Osteocyte (in vitro differentiated cells): ENCODE measurements around the gene MAGEA1. TPM values are rescaled to one million over a fixed set of nuclear protein-coding genes. Genes with fewer than 3 reads are reported as not detected.

ENCODE experiments used
- DNase-seq: peaks from one replicate; pipeline ENCODE4 v3.0.0; 2021; ENCODE audit warnings: mixed read lengths; ENCODE audit not compliant: unreplicated experiment; ENCODE audit errors: extremely low spot score
- H3K27ac Mint-ChIP-seq: one replicate; pipeline ENCODE4 v1.8.0; 2021; ENCODE audit warnings: mild to moderate bottlenecking, mixed read lengths; ENCODE audit not compliant: unreplicated experiment
- H3K27me3 Mint-ChIP-seq: one replicate; pipeline ENCODE4 v1.8.0; 2021; ENCODE audit warnings: mixed read lengths; ENCODE audit not compliant: unreplicated experiment
- H3K36me3 Mint-ChIP-seq: one replicate; pipeline ENCODE4 v1.8.0; 2021; ENCODE audit warnings: mixed read lengths; ENCODE audit not compliant: unreplicated experiment
- H3K4me1 Mint-ChIP-seq: one replicate; pipeline ENCODE4 v1.8.0; 2021; ENCODE audit warnings: mixed read lengths; ENCODE audit not compliant: unreplicated experiment
- H3K4me3 Mint-ChIP-seq: one replicate; pipeline ENCODE4 v1.8.0; 2021; ENCODE audit warnings: mild to moderate bottlenecking, moderate library complexity, mixed read lengths; ENCODE audit not compliant: unreplicated experiment
- H3K9me3 Mint-ChIP-seq: one replicate; pipeline ENCODE4 v1.8.0; 2021; ENCODE audit warnings: mixed read lengths; ENCODE audit not compliant: unreplicated experiment
- total RNA-seq: library from RNA; stranded (reverse); gene quantifications from 2 replicates; pipeline ENCODE4 v1.2.1, GENCODE V29; 2021
- TF ChIP-seq, protein P1 (sequence below): fragments of 200-600 bp; sonication (generic); IDR thresholded peaks from 2 replicates; pipeline ENCODE4 v1.5.0; 2021; ENCODE audit warnings: antibody characterized with exemption, mild to moderate bottlenecking, moderate library complexity

The MAGEA1 gene
- total RNA-seq, 1 donor from 2014 or later = not detected

- H3K4me3 Mint-ChIP-seq = no peak overlapping the region
- H3K36me3 Mint-ChIP-seq = no peaks in the 10 kb centered on the region
- no peak overlapping the region for H3K27ac Mint-ChIP-seq
- H3K4me1 Mint-ChIP-seq = no peaks in the 10 kb centered on the region
- H3K9me3 Mint-ChIP-seq = peaks cover 11% of the 10 kb centered on the region
- TF ChIP-seq, protein P1, sequence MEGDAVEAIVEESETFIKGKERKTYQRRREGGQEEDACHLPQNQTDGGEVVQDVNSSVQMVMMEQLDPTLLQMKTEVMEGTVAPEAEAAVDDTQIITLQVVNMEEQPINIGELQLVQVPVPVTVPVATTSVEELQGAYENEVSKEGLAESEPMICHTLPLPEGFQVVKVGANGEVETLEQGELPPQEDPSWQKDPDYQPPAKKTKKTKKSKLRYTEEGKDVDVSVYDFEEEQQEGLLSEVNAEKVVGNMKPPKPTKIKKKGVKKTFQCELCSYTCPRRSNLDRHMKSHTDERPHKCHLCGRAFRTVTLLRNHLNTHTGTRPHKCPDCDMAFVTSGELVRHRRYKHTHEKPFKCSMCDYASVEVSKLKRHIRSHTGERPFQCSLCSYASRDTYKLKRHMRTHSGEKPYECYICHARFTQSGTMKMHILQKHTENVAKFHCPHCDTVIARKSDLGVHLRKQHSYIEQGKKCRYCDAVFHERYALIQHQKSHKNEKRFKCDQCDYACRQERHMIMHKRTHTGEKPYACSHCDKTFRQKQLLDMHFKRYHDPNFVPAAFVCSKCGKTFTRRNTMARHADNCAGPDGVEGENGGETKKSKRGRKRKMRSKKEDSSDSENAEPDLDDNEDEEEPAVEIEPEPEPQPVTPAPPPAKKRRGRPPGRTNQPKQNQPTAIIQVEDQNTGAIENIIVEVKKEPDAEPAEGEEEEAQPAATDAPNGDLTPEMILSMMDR = no peak
- peaks cover 2% of the 10 kb centered on the region for H3K27me3 Mint-ChIP-seq
- no peak for DNase-seq
Observed at GRCh38 chrX:153200462-153200861, 21.4 kb downstream of the MAGEA1 start.

DNA sequence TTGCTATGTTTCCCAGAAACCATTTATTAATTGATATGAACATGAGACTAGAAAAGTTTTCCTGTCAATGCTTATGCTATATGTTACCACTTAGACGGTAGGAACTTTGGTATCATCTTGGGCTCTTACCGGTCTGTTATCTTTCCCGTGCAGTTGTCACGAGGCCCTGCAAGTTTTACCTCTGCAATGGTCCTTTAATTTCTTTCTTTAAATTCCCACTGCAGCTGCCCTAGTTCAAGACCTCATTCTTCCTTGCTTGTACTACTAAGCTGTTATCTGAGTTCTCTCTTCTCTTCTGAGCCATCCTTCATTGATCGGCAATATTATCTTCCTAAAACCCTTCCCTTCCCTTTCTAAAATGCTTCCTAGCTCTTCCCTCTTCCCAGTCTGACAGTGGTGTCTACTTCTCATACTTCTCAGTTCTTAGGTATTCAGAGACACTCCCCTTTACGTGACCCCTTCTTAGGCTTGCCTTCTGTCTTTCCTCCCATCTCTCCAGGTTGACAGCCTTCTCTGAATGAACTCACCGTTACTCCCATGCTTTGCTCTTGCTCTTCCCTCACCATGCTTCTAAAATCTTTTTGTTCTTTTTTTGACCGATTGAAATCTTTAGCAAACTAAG lies 27.5 kb downstream of the MAGEA1 start:
- no peak overlapping the region for H3K4me3 Mint-ChIP-seq
- no peak for DNase-seq
- no peaks in the 10 kb centered on the region for H3K4me1 Mint-ChIP-seq
- H3K27me3 Mint-ChIP-seq = peaks cover 2% of the 10 kb centered on the region
- H3K9me3 Mint-ChIP-seq = peaks cover 16% of the 10 kb centered on the region
- H3K27ac Mint-ChIP-seq = no peak overlapping the region
- no peaks in the 10 kb centered on the region for H3K36me3 Mint-ChIP-seq
- TF ChIP-seq, protein P1 = no peak

DNA sequence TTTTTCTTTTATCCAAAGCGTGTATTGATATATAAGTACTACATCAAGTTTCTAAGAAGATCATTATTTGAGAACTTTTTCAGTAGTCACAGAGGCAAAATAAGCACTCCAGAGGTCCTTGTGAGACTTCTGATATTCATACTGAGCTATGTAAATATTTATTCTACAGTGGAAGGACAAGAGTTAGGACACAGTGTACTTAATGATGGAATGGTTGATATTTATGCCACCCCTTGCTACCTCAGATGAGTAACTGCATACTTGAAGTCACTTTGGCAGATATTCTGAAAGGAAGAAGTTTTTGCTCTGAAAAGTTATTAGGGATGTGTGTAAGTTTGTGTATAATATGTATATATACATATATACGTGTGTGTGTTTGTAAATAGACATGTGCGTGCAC lies 30.3 kb downstream of the MAGEA1 start:
- Mint-ChIP-seq H3K27ac (no peak overlapping the region), H3K9me3 (peaks cover 26% of the 10 kb centered on the region), H3K4me3 (no peak overlapping the region), H3K27me3 (peaks cover 2% of the 10 kb centered on the region), H3K4me1 (no peaks in the 10 kb centered on the region), H3K36me3 (no peaks in the 10 kb centered on the region)
- TF ChIP-seq, protein P1 = no peak
- no peak for DNase-seq

DNA sequence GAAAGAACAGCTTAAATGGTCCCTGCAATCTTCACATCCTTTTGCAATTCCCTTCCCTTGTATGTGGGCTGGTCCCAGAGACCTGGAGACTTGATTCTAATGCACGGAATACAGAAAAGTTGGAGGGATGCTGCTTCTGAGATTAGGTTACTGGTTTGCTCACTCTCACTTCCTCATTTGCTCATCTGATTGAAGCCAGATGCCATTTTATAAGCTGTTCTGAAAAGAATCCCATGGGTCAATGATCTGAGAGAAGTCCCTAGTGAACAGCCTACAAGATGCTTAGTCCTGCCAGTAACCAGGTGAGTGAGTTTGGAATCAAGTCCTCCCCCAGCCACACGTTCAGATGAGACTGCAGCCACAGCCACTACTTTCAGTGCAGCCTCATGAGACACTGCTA lies 35.9 kb downstream of the MAGEA1 start:
- Mint-ChIP-seq H3K27ac (no peak overlapping the region), H3K9me3 (peaks cover 20% of the 10 kb centered on the region), H3K4me3 (no peak overlapping the region), H3K27me3 (peaks cover 4% of the 10 kb centered on the region), H3K36me3 (no peaks in the 10 kb centered on the region), H3K4me1 (no peaks in the 10 kb centered on the region)
- TF ChIP-seq, protein P1 = no peak
- DNase-seq = no peak

DNA sequence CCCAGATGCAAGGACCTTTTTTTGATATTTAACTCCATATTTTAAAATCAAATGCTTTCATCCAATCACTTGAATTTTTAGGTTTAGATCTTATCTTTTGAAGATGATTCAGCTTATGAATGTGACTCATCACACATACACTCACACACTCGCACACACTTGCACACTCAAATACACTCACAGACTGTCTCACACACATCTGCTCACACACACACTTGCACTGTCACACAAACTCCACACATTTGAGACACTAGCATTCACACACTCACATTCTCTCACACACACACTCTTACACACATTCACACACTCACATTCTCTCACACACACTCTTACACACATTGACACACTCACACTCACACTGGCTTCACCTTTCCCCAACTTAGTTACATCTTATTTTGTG lies 37.8 kb downstream of the MAGEA1 start:
- Mint-ChIP-seq H3K36me3 (no peaks in the 10 kb centered on the region), H3K9me3 (peaks cover 9% of the 10 kb centered on the region), H3K27ac (no peak overlapping the region), H3K4me1 (no peaks in the 10 kb centered on the region), H3K4me3 (no peak overlapping the region), H3K27me3 (peaks cover 4% of the 10 kb centered on the region)
- TF ChIP-seq, protein P1 = no peak
- DNase-seq = no peak
